ENCODE results near the gene SNX14. TPM values are rescaled to one million over a fixed set of nuclear protein-coding genes. Genes with fewer than 3 reads are reported as not detected.

SNX14 gene
- total RNA-seq: 10 to 100 TPM; 73.0 to 87.6 TPM

GRCh38 chr6:85593438-85594196 lies at the start of gene SNX14:
Gene SNX14, minus strand, starts transcription at chr6:85593858. Its CDS starts 140 bp downstream, at chr6:85593718.

GRCh38 chr6:85642774-85643536 lies 49.3 kb upstream of the SNX14 start, which contains the start of gene SYNCRIP:
Gene SYNCRIP, minus strand, starts transcription at chr6:85642886. Its CDS starts 1,447 bp downstream, at chr6:85641439.

Other genes with a start within 250 kb of the SNX14 start
- 10 to 100 TPM; 29.6 to 83.9 TPM for gene NT5E, start 143.8 kb downstream of the SNX14 start, total RNA-seq
- gene SYNCRIP, start 49.0 kb upstream of the SNX14 start, total RNA-seq: 10 to 100 TPM; 31.0 to 54.3 TPM

Measured in melanocyte of skin (primary cell).